H1 (cell line): ENCODE data around the gene KCTD2. TPM values are rescaled to one million over a fixed set of nuclear protein-coding genes. Genes with fewer than 3 reads are reported as not detected.

Source experiments
- CTCF ChIA-PET: fragments of 300-600 bp; sonication (Branson Sonifier 250); formaldehyde crosslinking; loops from one replicate; lab custom pipeline; 2021; ENCODE audit not compliant: partially characterized antibody; lab: Charles Lee
- POLR2A ChIA-PET: fragments of 300-600 bp; sonication (Branson Sonifier 250); formaldehyde crosslinking; loops from one replicate; lab custom pipeline; 2021; ENCODE audit warnings: inconsistent platforms; ENCODE audit not compliant: partially characterized antibody; lab: Charles Lee
- DNase-seq, 2 experiments: peaks; one replicate each; pipeline versions ENCODE4 v3.0.0 to v3.0.0-alpha.2; 2010 to 2022; ENCODE audit warnings: low spot score in 2 of 2, low read depth in 1 of 2, mixed read lengths in 1 of 2
- FAIRE-seq: peaks from 2 replicates; lab custom pipeline; 2011; peaks lifted over from hg19 to GRCh38; lab: Jason Lieb, UNC
- H2AFZ ChIP-seq: 2 replicates; pipeline ENCODE4 v1.8.1; 2012; ENCODE audit warnings: low read length, inconsistent platforms
- H2AK5ac ChIP-seq: 2 replicates; pipeline ENCODE4 v1.6.1; 2013; ENCODE audit warnings: low read depth, low read length
- H2BK120ac ChIP-seq: replicated peaks from 2 replicates; pipeline ENCODE3; 2013; ENCODE audit warnings: low read depth, low read length, inconsistent platforms
- H2BK12ac ChIP-seq: 2 replicates; pipeline ENCODE4 v1.6.1; 2013; ENCODE audit warnings: low read depth, low read length
- H2BK15ac ChIP-seq: 2 replicates; pipeline ENCODE4 v1.6.1; 2013; ENCODE audit warnings: low read length
- H2BK20ac ChIP-seq: 2 replicates; pipeline ENCODE4 v1.6.1; 2013; ENCODE audit warnings: low read length
- H2BK5ac ChIP-seq: 2 replicates; pipeline ENCODE4 v1.6.1; 2013; ENCODE audit warnings: low read depth, low read length
- H3K14ac ChIP-seq: 2 replicates; pipeline ENCODE4 v1.6.1; 2013; ENCODE audit warnings: inconsistent platforms; ENCODE audit not compliant: insufficient read length
- H3K18ac ChIP-seq: 2 replicates; pipeline ENCODE4 v1.6.1; 2013; ENCODE audit warnings: low read length; ENCODE audit errors: extremely low read depth
- H3K23ac ChIP-seq: 2 replicates; pipeline ENCODE4 v1.6.1; 2013; ENCODE audit warnings: inconsistent platforms; ENCODE audit not compliant: insufficient read length
- H3K23me2 ChIP-seq: 2 replicates; pipeline ENCODE4 v1.6.1; 2013; ENCODE audit warnings: low read depth, low read length
- H3K27ac ChIP-seq: 2 replicates; pipeline ENCODE4 v1.6.1; 2011; ENCODE audit warnings: low read depth, low read length, inconsistent platforms
- H3K27me3 ChIP-seq, 4 experiments: replicated peaks in 1 of 4; 1 replicate in 1 of 4; 2 replicates in 3 of 4; pipeline versions ENCODE4 v1.6.1 to v1.8.1; 2011 to 2013; ENCODE audit warnings: low read length in 3 of 4, mild to moderate bottlenecking in 3 of 4, inconsistent platforms in 2 of 4, mixed read lengths in 2 of 4, moderate library complexity in 1 of 4; ENCODE audit not compliant: control insufficient read depth in 3 of 4, insufficient read depth in 3 of 4; ENCODE audit errors: extremely low read depth in 1 of 4
- H3K36me3 ChIP-seq, 4 experiments: 2 replicates each; pipeline versions ENCODE4 v1.6.1 to v1.8.1; 2011 to 2013; ENCODE audit warnings: mild to moderate bottlenecking in 4 of 4, low read length in 3 of 4, moderate library complexity in 2 of 4, control low read depth in 1 of 4, inconsistent platforms in 1 of 4; ENCODE audit not compliant: insufficient read depth in 4 of 4, control insufficient read depth in 2 of 4
- H3K4ac ChIP-seq: replicated peaks from 2 replicates; pipeline ENCODE3; 2013; ENCODE audit warnings: low read length, low read depth, mixed read lengths, inconsistent platforms; ENCODE audit not compliant: insufficient read length
- H3K4me1 ChIP-seq, 4 experiments: replicated peaks in 1 of 4; 1 replicate in 1 of 4; 2 replicates in 3 of 4; pipeline versions ENCODE4 v1.6.1 to v1.8.1; 2011 to 2013; ENCODE audit warnings: low read length in 3 of 4, inconsistent platforms in 2 of 4, mixed read lengths in 1 of 4; ENCODE audit not compliant: insufficient read depth in 4 of 4, control insufficient read depth in 3 of 4
- H3K4me2 ChIP-seq, 2 experiments: 2 replicates each; pipeline versions ENCODE4 v1.6.1 to v1.8.1; 2011 to 2013; ENCODE audit warnings: low read depth in 2 of 2, low read length in 2 of 2, control low read depth in 1 of 2, inconsistent platforms in 1 of 2, mild to moderate bottlenecking in 1 of 2; ENCODE audit not compliant: insufficient read depth in 1 of 2
- H3K4me3 ChIP-seq, 4 experiments: fragments of 200-600, 300-600 bp in 1 of 4; sonication (generic), shearing (Covaris generic), sonication (Bioruptor Twin) in 1 of 4; 2 replicates each; pipeline versions ENCODE4 v1.5.1 to v1.8.1; 2011 to 2016; ENCODE audit warnings: low read length in 4 of 4, low read depth in 3 of 4, control low read depth in 2 of 4, inconsistent platforms in 2 of 4, mild to moderate bottlenecking in 2 of 4, mixed read lengths in 1 of 4, moderate library complexity in 1 of 4; ENCODE audit not compliant: insufficient read depth in 2 of 4; ENCODE audit errors: extremely low read depth in 1 of 4
- H3K56ac ChIP-seq: replicated peaks from 2 replicates; pipeline ENCODE3; 2013; ENCODE audit warnings: low read depth, mild to moderate bottlenecking, mixed read lengths, low read length, inconsistent platforms; ENCODE audit not compliant: insufficient read length
- H3K79me1 ChIP-seq: 2 replicates; pipeline ENCODE4 v1.6.1; 2013; ENCODE audit warnings: low read depth, low read length, control low read depth
- H3K79me2 ChIP-seq, 2 experiments: 2 replicates each; pipeline versions ENCODE4 v1.6.1 to v1.8.1; 2012 to 2013; ENCODE audit warnings: low read length in 2 of 2, mild to moderate bottlenecking in 2 of 2, inconsistent platforms in 1 of 2; ENCODE audit not compliant: insufficient read depth in 2 of 2, control insufficient read depth in 1 of 2
- H3K9ac ChIP-seq, 4 experiments: replicated peaks in 1 of 4; 1 replicate in 1 of 4; 2 replicates in 3 of 4; pipeline versions ENCODE4 v1.6.1 to v1.8.1; 2011 to 2013; ENCODE audit warnings: low read depth in 3 of 4, low read length in 3 of 4, control low read depth in 2 of 4, mild to moderate bottlenecking in 2 of 4, moderate library complexity in 2 of 4, inconsistent platforms in 1 of 4; ENCODE audit errors: extremely low read depth in 1 of 4
- H3K9me3 ChIP-seq, 2 experiments: 2 replicates each; pipeline versions ENCODE4 v1.6.1 to v1.8.1; 2012 to 2013; ENCODE audit warnings: mild to moderate bottlenecking in 2 of 2, moderate library complexity in 2 of 2, control low read depth in 1 of 2, inconsistent platforms in 1 of 2, low read depth in 1 of 2, low read length in 1 of 2, mixed read lengths in 1 of 2; ENCODE audit not compliant: insufficient read depth in 2 of 2
- H4K20me1 ChIP-seq, 2 experiments: replicated peaks in 1 of 2; 2 replicates each; pipeline versions ENCODE3 to v1.8.1; 2011 to 2013; ENCODE audit warnings: inconsistent platforms in 2 of 2, low read length in 2 of 2, mild to moderate bottlenecking in 1 of 2; ENCODE audit not compliant: insufficient read depth in 2 of 2, control insufficient read depth in 1 of 2
- H4K5ac ChIP-seq: 2 replicates; pipeline ENCODE4 v1.6.1; 2013; ENCODE audit warnings: low read length, low read depth, mixed read lengths, inconsistent platforms; ENCODE audit not compliant: insufficient read length
- H4K8ac ChIP-seq: 2 replicates; pipeline ENCODE4 v1.8.0; 2013; ENCODE audit warnings: mild to moderate bottlenecking, moderate library complexity, low read length, inconsistent platforms; ENCODE audit not compliant: insufficient read depth; ENCODE audit errors: extremely low read depth
- H4K91ac ChIP-seq: replicated peaks from 2 replicates; pipeline ENCODE3; 2013; ENCODE audit warnings: low read length, mixed read lengths, inconsistent platforms; ENCODE audit not compliant: insufficient read length
- CHD1 ChIP-seq: IDR thresholded peaks from 2 replicates; pipeline ENCODE4 v1.6.1; 2012; ENCODE audit warnings: low read depth, low read length, improper control_type of control experiment
- CTBP2 ChIP-seq: IDR thresholded peaks from 2 replicates; pipeline ENCODE4 v1.7.0; 2011; ENCODE audit warnings: borderline replicate concordance, mild to moderate bottlenecking, moderate library complexity, mixed read lengths, low read length; ENCODE audit not compliant: insufficient read depth, insufficient read length
- NANOG ChIP-seq: IDR thresholded peaks from 2 replicates; pipeline ENCODE4 v1.6.1; 2011; ENCODE audit warnings: low read length, low read depth, mild to moderate bottlenecking, inconsistent platforms; ENCODE audit not compliant: insufficient read depth, poor library complexity, severe bottlenecking
- PHF8 ChIP-seq: fragments of 200-600 bp; sonication (generic); conservative IDR thresholded peaks from 2 replicates; pipeline ENCODE4 v1.7.1; 2012; ENCODE audit warnings: low read depth, mild to moderate bottlenecking, inconsistent platforms, low read length, moderate library complexity
- POLR2AphosphoS5 ChIP-seq: IDR thresholded peaks from 2 replicates; pipeline ENCODE4 v1.6.1; 2011; ENCODE audit warnings: low read depth, low read length
- RBBP5 ChIP-seq: IDR thresholded peaks from 2 replicates; pipeline ENCODE4 v1.7.1; 2012; ENCODE audit warnings: low read depth, mild to moderate bottlenecking, inconsistent platforms, low read length, moderate library complexity, borderline replicate concordance
- RFX5 ChIP-seq: IDR thresholded peaks from 2 replicates; pipeline ENCODE4 v1.6.1; 2011; ENCODE audit warnings: low read depth, low read length, improper control_type of control experiment, borderline replicate concordance
- SIN3A ChIP-seq, 2 experiments: IDR thresholded peaks in 1 of 2; conservative IDR thresholded peaks in 1 of 2; 2 replicates each; pipeline ENCODE4 v1.6.1; 2011 to 2012; ENCODE audit warnings: low read length in 2 of 2, improper control_type of control experiment in 1 of 2, low read depth in 1 of 2, mild to moderate bottlenecking in 1 of 2
- TBP ChIP-seq: IDR thresholded peaks from 2 replicates; pipeline ENCODE4 v1.6.1; 2011; ENCODE audit warnings: low read depth, low read length, improper control_type of control experiment
- WGBS, 2 experiments: shearing (Covaris generic) in 1 of 2; methylation state at CpG; one replicate each; pipeline versions ENCODE4 v1.1.6 to v1.1.7; 2013 to 2015; ENCODE audit warnings: low lambda C conversion rate in 2 of 2, mixed read lengths in 2 of 2, inconsistent platforms in 1 of 2, low coverage in 1 of 2, missing lambda C conversion rate in 1 of 2; ENCODE audit not compliant: insufficient replicate concordance in 2 of 2, insufficient coverage in 1 of 2, insufficient read length in 1 of 2; ENCODE audit errors: extremely low coverage in 1 of 2, missing lambda C conversion rate in 1 of 2; 5-methylcytosine and 5-hydroxymethylcytosine counted together
- polyA plus RNA-seq, 7 experiments: library from polyadenylated mRNA; depleted of rRNA in 3 of 7; stranded (reverse) in 5 of 7; unstranded in 2 of 7; fragments of >200 nt in 5 of 7; fragments of 200-250 nt in 2 of 7; gene quantifications; 1 replicate in 5 of 7; 2 replicates in 1 of 7; 4 replicates in 1 of 7; pipeline versions ENCODE4 v1.2.1 to v1.2.3, GENCODE V29; 2011 to 2013; ENCODE audit warnings: missing spikeins in 2 of 7, mixed read lengths in 2 of 7
- total RNA-seq: library from RNA; stranded (reverse); fragmentation: NEBNext Ultra II Directional; extraction: Animal tissue kit (Norgen Biotek cat#: 25700); gene quantifications from 2 replicates; pipeline ENCODE4 v1.2.1, GENCODE V29; 2021
- TF ChIP-seq, protein P1 (sequence below): IDR thresholded peaks from 2 replicates; pipeline ENCODE4 v1.6.1; 2011; ENCODE audit warnings: low read length, improper control_type of control experiment

KCTD2 gene
- total and polyA plus RNA-seq, 2 of the 8 experiments (the other 6 are each of a cell fraction or from before 2014, with no cell fraction given), result 33.7 to 36.8 TPM

GRCh38 chr17:75049057-75049456 lies 2.0 kb downstream of the KCTD2 start:
- Histone ChIP-seq H3K79me1 (peaks cover 6% of the 10 kb centered on the region; the same call in 1 of the 2 replicates), H2AK5ac (no peak overlapping the region), H4K91ac (no peak overlapping the region), H3K36me3 (peaks cover 2 to 40% (median 24%) of the 10 kb centered on the region in 4 experiments; a peak in 7 of 8 replicates), H2BK12ac (no peak overlapping the region), H2BK5ac (no peak overlapping the region), H4K20me1 (peaks cover 4% of the 10 kb centered on the region in 2 experiments), H4K8ac (no peak overlapping the region), H3K23me2 (no peaks in the 10 kb centered on the region; the same call in 1 of the 2 replicates), H3K56ac (no peak overlapping the region), H3K4me1 (peaks cover 0 to 10% (median 1%) of the 10 kb centered on the region in 4 experiments; a peak in 3 of 7 replicates), H2BK120ac (no peak overlapping the region), H3K27ac (no peak overlapping the region), H3K9me3 (no peaks in the 10 kb centered on the region), H3K9ac (no peak overlapping the region), H3K14ac (no peak overlapping the region), H3K4me2 (peak overlapping the region; percentile 82 to 97; a peak in 2 of 4 replicates), H3K23ac (no peak overlapping the region), H2BK20ac (no peak overlapping the region), H2BK15ac (no peak overlapping the region), H3K4ac (no peak overlapping the region), H4K5ac (no peak overlapping the region), H2AFZ (no peak overlapping the region), H3K79me2 (peaks cover 8 to 31% of the 10 kb centered on the region in 2 experiments), H3K4me3 (peak overlapping the region in 1 of 4 experiments; percentile 97; a peak in 2 of 8 replicates), H3K27me3 (no peaks in the 10 kb centered on the region), H3K18ac (no peak overlapping the region)
- DNase-seq, result no peak
- WGBS, 2 experiments, result 96% methylated on average over 5 of the region's 5 CpGs; no CpG with 5 or more reads in 1 of the 2 experiments
- FAIRE-seq, result no peak
- CTCF ChIA-PET, result interaction anchor here (0.7 to 2.2 kb wide), 13 partner anchors 10 to 197 kb away, joined by 3 to 10 read pairs (median 4); partner anchors contain the start of gene MRPL58
- POLR2A ChIA-PET, result interaction anchor here (0.7 to 4.8 kb wide), 9 partner anchors 11 to 132 kb away, joined by 3 to 20 read pairs (median 5); partner anchors contain the start of genes MRPL58 and SLC16A5
- no peak for TF ChIP-seq RFX5
- TF ChIP-seq, protein P1, sequence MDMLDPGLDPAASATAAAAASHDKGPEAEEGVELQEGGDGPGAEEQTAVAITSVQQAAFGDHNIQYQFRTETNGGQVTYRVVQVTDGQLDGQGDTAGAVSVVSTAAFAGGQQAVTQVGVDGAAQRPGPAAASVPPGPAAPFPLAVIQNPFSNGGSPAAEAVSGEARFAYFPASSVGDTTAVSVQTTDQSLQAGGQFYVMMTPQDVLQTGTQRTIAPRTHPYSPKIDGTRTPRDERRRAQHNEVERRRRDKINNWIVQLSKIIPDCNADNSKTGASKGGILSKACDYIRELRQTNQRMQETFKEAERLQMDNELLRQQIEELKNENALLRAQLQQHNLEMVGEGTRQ, result no peak
- TF ChIP-seq CTBP2, result no peak
- TF ChIP-seq CHD1, result no peak
- TF ChIP-seq RBBP5, result no peak
- TF ChIP-seq NANOG, result no peak
- no peak for TF ChIP-seq SIN3A (conservative IDR thresholded peaks at IDR 0.05 in 1 of 2, IDR thresholded peaks at IDR 0.05 in 1 of 2; ENCODE audit: low read depth in 1 of 2, low read length in 2 of 2)
- no peak for TF ChIP-seq TBP
- no peak for TF ChIP-seq PHF8
- no peak for TF ChIP-seq POLR2AphosphoS5
